Fibroblast of villous mesenchyme (primary cell): ENCODE results near the gene SNRPD1. TPM values are rescaled to one million over a fixed set of nuclear protein-coding genes. Genes with fewer than 3 reads are reported as not detected.
"Not testable (repeated sequence)": the region's sequence is repeated elsewhere in the genome, so short reads cannot be mapped to it uniquely, and the experiment has no call there.

Experiments used
- DNase-seq: peaks from one replicate; pipeline ENCODE4 v3.0.0-alpha.2; 2010; ENCODE audit warnings: low read depth
- H3K4me3 ChIP-seq: 2 replicates; pipeline ENCODE4 v1.5.1; 2011; ENCODE audit warnings: low read depth, mild to moderate bottlenecking, low read length
- total RNA-seq: library from RNA; depleted of rRNA; stranded (reverse); fragments of >200 nt; gene quantifications from 2 replicates; pipeline ENCODE4 v1.2.3, GENCODE V29; 2012
- TF ChIP-seq, protein P1 (sequence below): IDR thresholded peaks from 2 replicates; pipeline ENCODE4 v1.5.1; 2012; ENCODE audit warnings: low read depth, mild to moderate bottlenecking, low read length; ENCODE audit not compliant: insufficient read depth

Gene SNRPD1
- 9.7 and 11.7 TPM in 2 replicates for total RNA-seq

DNA sequence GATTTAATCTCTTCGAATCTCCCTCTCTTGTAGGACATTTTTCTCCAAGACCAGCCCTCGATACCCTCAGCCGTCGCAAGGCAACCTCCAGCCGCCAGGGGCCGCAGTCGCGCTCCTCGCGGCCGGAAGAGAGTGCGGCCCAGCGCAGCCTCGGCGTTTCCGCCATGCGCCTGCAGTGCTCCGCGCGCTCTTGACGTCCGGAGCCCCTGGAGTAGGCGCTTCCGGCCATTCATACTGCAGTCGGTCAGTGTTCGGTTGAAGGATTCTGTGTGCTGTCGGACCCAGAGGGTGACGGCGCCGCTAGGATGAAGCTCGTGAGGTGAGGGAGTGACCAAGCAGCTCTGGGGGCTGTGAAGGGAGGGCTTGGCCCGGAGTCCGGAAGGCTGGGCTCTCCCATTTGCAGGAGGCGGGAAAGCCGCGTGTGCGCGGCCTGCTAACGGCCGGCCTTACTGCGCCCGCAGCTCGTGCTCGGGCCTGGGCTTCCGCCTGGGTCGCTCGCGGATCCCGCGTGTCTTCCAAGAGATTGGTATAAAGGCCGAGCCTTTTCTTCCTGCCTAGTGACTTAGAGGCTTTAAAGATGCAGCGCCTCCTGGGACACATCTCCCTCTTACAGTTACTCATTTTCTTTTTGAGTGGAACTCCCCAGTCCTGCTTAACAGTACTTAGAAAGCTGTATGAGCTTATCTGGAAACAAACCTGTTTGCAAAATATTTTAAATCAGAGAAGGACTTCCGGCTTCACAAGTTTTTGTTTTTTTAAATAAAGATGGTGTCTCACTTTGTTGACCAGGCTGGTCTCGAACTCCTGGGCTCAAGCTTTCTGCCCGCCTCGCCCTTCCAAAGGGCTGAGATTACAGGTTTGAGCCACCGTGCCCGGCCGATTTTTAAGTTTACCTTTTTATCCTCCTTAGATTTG is at the start of gene SNRPD1:
Gene SNRPD1, plus strand, starts transcription at position 190 of the 915 bp plus-strand sequence. Its CDS starts 116 bp downstream, at position 306.
- peak; percentile 92 for DNase-seq
- H3K4me3 ChIP-seq: peak within 1 kb of the TSS; percentile 81
- TF ChIP-seq, protein P1, sequence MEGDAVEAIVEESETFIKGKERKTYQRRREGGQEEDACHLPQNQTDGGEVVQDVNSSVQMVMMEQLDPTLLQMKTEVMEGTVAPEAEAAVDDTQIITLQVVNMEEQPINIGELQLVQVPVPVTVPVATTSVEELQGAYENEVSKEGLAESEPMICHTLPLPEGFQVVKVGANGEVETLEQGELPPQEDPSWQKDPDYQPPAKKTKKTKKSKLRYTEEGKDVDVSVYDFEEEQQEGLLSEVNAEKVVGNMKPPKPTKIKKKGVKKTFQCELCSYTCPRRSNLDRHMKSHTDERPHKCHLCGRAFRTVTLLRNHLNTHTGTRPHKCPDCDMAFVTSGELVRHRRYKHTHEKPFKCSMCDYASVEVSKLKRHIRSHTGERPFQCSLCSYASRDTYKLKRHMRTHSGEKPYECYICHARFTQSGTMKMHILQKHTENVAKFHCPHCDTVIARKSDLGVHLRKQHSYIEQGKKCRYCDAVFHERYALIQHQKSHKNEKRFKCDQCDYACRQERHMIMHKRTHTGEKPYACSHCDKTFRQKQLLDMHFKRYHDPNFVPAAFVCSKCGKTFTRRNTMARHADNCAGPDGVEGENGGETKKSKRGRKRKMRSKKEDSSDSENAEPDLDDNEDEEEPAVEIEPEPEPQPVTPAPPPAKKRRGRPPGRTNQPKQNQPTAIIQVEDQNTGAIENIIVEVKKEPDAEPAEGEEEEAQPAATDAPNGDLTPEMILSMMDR: peak; percentile 95

DNA sequence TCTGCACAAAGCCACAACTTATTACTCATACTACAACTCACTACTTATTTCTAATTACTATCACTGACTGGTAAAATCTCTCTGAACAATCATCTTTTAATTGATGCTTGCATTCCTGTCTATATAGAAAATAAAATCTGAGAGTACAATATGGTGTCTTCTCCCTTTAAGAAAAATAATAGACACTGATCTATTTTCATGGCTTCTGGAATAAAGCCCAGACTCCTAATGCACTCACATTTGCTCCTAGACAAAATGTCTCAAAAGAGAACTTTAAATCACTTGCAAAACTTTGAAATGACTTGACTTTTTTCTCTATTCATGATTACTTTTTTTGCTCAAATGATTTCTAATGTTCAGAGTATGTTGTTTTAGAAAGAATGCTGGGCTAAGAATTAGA is 40.3 kb upstream of the SNRPD1 start:
- TF ChIP-seq, protein P1: no peak
- DNase-seq: no peak
- no peak overlapping the region for H3K4me3 ChIP-seq

DNA sequence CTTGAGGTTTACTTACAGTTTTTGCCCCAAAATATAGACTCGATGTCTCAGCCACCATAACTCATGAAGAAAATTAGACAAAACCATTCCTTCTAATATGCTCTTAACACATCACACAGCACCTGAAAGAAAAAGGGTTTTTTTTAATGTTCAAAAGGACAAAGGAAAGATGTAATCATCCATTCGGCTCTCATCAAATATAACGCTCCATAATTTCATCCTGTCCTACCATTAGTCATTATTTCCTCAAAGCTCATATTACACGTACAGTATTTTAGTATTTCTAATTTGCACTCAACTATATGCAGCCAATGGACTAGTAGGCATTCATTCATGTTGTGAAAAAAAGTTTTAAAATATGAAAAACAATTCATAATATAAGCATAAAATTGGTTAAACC is 36.5 kb upstream of the SNRPD1 start:
- TF ChIP-seq, protein P1: no peak
- H3K4me3 ChIP-seq: no peak overlapping the region
- no peak for DNase-seq

GRCh38 chr18:21584391-21584790 is 27.7 kb upstream of the SNRPD1 start:
- no peak overlapping the region for H3K4me3 ChIP-seq
- TF ChIP-seq, protein P1: no peak
- no peak for DNase-seq

DNA sequence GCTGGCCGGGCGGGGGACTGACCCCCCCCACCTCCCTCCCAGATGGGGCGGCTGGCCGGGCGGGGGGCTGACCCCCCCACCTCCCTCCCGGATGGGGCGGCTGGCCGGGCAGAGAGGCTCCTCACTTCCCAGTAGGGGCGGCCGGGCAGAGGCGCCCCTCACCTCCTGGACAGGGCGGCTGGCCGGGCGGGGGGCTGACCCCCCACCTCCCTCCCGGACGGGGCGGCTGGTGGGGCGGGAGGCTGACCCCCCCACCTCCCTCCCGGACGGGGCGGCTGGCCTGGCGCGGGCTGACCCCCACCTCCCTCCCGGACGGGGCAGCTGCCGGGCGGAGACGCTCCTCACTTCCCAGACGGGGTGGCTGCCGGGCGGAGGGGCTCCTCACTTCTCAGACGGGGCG is 19.8 kb upstream of the SNRPD1 start:
- not testable (repeated sequence) for H3K4me3 ChIP-seq, DNase-seq

DNA sequence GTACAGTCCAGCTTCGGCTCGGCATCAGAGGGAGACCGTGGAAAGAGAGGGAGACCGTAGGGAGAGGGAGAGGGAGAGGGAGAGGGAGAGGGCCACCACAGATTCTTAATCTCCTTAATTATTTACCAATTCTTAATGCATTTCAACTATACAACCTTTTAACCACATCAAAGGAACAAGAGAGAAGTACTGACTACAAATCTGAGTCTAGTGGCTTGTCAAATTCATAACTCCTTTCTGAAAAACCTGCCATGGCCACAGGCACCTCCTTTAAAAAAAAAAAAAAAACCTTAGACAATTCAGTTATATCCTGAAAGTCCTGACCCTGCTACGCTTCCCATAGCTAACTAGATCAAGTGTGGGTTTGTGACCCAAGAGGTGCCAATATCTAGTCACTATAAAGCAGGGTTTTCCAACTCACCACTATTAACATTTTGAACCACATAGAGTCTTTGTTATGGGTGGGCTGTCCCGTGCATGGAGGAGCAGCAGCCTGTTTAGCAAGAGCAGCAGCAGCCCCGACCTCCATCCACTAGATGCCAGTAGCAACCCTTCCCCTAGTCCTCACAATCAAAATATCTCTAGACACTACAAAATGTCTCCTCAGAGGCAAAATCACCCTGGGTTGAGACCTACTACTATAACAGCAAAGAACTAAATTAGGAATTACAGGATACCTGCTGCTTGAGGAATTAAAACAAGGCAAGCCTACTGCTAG is 18.4 kb upstream of the SNRPD1 start:
- TF ChIP-seq, protein P1: no peak
- no peak overlapping the region for H3K4me3 ChIP-seq
- DNase-seq: no peak

GRCh38 chr18:21597620-21598019 is 14.5 kb upstream of the SNRPD1 start:
- no peak for DNase-seq
- TF ChIP-seq, protein P1: no peak
- H3K4me3 ChIP-seq: no peak overlapping the region
